CD4-positive, alpha-beta T cell (primary cell): ENCODE measurements around the gene JAK1. TPM values are rescaled to one million over a fixed set of nuclear protein-coding genes. Genes with fewer than 3 reads are reported as not detected.

Experiments
- ATAC-seq: fragments of 200-7000 bp; cut with Tn5 transposase; one replicate; pipeline ENCODE4 v1.10.0; 2022; ENCODE audit warnings: mild to moderate bottlenecking; ENCODE audit not compliant: poor library complexity
- CTCF ChIA-PET: fragments of 350-600 bp; sonication (Branson Sonifier 250); formaldehyde crosslinking; loops from one replicate; lab custom pipeline; 2021; ENCODE audit warnings: antibody characterized with exemption, inconsistent platforms; lab: Charles Lee
- POLR2A ChIA-PET: fragments of 350-600 bp; sonication (Branson Sonifier 250); formaldehyde crosslinking; loops from one replicate; lab custom pipeline; 2021; ENCODE audit warnings: antibody characterized with exemption, inconsistent platforms; lab: Charles Lee
- DNase-seq, 14 experiments: peaks; one replicate each; pipeline ENCODE4 v3.0.0-alpha.2; 2013 to 2020; ENCODE audit warnings: mixed read lengths in 2 of 14
- H3K27ac ChIP-seq, 2 donors: one replicate each; pipeline versions ENCODE4 v1.5.1 to v1.7.0; 2013; ENCODE audit warnings: low read length in 2 of 2, low read depth in 1 of 2, mild to moderate bottlenecking in 1 of 2
- H3K27me3 ChIP-seq, 2 experiments: 1 replicate in 1 of 2; 2 replicates in 1 of 2; pipeline versions ENCODE4 v1.6.1 to v1.7.0; 2013; ENCODE audit warnings: low read length in 2 of 2, control low read depth in 1 of 2, mild to moderate bottlenecking in 1 of 2, moderate library complexity in 1 of 2; ENCODE audit not compliant: insufficient read depth in 2 of 2, control insufficient read depth in 1 of 2
- H3K36me3 ChIP-seq: one replicate; pipeline ENCODE4 v1.6.1; 2013; ENCODE audit warnings: low read length, control low read depth; ENCODE audit not compliant: insufficient read depth
- H3K4me1 ChIP-seq: one replicate; pipeline ENCODE4 v1.6.1; 2013; ENCODE audit warnings: low read length, control low read depth; ENCODE audit not compliant: insufficient read depth
- H3K4me3 ChIP-seq: one replicate; pipeline ENCODE4 v1.5.1; 2013; ENCODE audit warnings: mild to moderate bottlenecking, low read length, moderate library complexity
- H3K9me3 ChIP-seq, 2 experiments: 1 replicate in 1 of 2; 2 replicates in 1 of 2; pipeline versions ENCODE4 v1.6.1 to v1.7.0; 2013; ENCODE audit warnings: low read length in 2 of 2, mild to moderate bottlenecking in 2 of 2, control low read depth in 1 of 2, moderate library complexity in 1 of 2; ENCODE audit not compliant: control insufficient read depth in 1 of 2, insufficient read depth in 1 of 2
- H3K27ac Mint-ChIP-seq: one replicate; pipeline ENCODE4 v1.8.0; 2020; ENCODE audit warnings: mixed read lengths
- H3K27me3 Mint-ChIP-seq: one replicate; pipeline ENCODE4 v1.8.0; 2021; ENCODE audit warnings: mixed read lengths
- H3K36me3 Mint-ChIP-seq: one replicate; pipeline ENCODE4 v1.8.0; 2021; ENCODE audit warnings: low read depth, mixed read lengths
- H3K4me1 Mint-ChIP-seq: one replicate; pipeline ENCODE4 v1.8.0; 2021; ENCODE audit warnings: low read depth, mixed read lengths
- H3K4me3 Mint-ChIP-seq: one replicate; pipeline ENCODE4 v1.8.0; 2020; ENCODE audit warnings: mild to moderate bottlenecking, mixed read lengths
- H3K9me3 Mint-ChIP-seq: one replicate; pipeline ENCODE4 v1.8.0; 2020; ENCODE audit warnings: mixed read lengths
- CTCF ChIP-seq: fragments of 200-600 bp; IDR thresholded peaks from one replicate; pipeline ENCODE4 v1.8.0; 2022; ENCODE audit warnings: antibody characterized with exemption, mild to moderate bottlenecking
- intact Hi-C, 2 experiments: fragments of 100-400 bp; cut with DNase I in 1 of 2; cut with micrococcal nuclease in 1 of 2; formaldehyde crosslinking; loops; one replicate each; pipeline versions ENCODE4 v1.15.1 to v1.9.0; 2023 to 2025; cut with DNase I, micrococcal nuclease
- total RNA-seq, 174 experiments: library from RNA in 2 of 174; stranded (reverse) in 2 of 174; gene quantifications; one replicate each; pipeline ENCODE4 v1.2.3 and lab custom pipeline; 2021 to 2026

Gene JAK1
- total RNA-seq, 2 experiments from 2014 or later = 240 to 252 TPM

DNA sequence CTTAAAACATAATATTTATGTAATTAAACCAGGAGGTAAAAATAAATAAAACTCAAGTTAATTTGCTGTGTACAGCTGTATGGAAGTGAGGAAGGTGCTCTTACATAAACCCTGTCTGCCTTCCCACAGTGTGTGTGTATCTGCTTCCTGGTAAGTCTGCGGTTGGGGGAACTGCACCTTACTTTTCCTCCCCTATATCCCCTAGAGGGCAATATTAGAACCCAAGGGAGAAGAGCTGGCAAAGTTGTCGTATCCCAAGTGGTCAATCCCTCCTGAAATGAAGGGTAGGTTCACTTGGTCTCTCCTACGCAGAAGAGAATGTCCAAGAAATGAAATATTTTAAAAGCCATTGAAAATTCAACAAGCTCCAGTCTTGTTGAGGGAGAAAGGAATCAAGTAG, 17.8 kb upstream of the JAK1 start:
- no peak overlapping the region for H3K4me3 Mint-ChIP-seq
- no peak for TF ChIP-seq CTCF
- Histone ChIP-seq H3K36me3 (no peaks in the 10 kb centered on the region), H3K27me3 (no peaks in the 10 kb centered on the region), H3K9me3 (no peaks in the 10 kb centered on the region), H3K27ac (no peak overlapping the region), H3K4me1 (no peaks in the 10 kb centered on the region), H3K4me3 (no peak overlapping the region)
- POLR2A ChIA-PET = interaction anchor here (1.1 kb wide), 1 partner anchor 19 kb away, joined by 3 read pairs; no protein-coding TSS in a partner anchor
- peaks cover 15% of the 10 kb centered on the region for H3K4me1 Mint-ChIP-seq
- no peak overlapping the region for H3K27ac Mint-ChIP-seq
- no peaks in the 10 kb centered on the region for H3K9me3 Mint-ChIP-seq
- H3K36me3 Mint-ChIP-seq = no peaks in the 10 kb centered on the region
- CTCF ChIA-PET = interaction anchor here (1.0 to 1.1 kb wide), 2 partner anchors 9 to 79 kb away, joined by 3 read pairs; no protein-coding TSS in a partner anchor
- ATAC-seq (no peak), DNase-seq (no peak)
- intact Hi-C loops = no loop called here
- H3K27me3 Mint-ChIP-seq = no peaks in the 10 kb centered on the region

GRCh38 chr1:64983110-64983509, 16.8 kb upstream of the JAK1 start:
- ChIA-PET CTCF (interaction anchor here (1.0 kb wide), 1 partner anchor 80 kb away, joined by 3 read pairs; no protein-coding TSS in a partner anchor), POLR2A (no interaction called here)
- Mint-ChIP-seq H3K4me3 (no peak overlapping the region), H3K36me3 (no peaks in the 10 kb centered on the region), H3K27ac (no peak overlapping the region), H3K9me3 (no peaks in the 10 kb centered on the region), H3K4me1 (peaks cover 15% of the 10 kb centered on the region), H3K27me3 (no peaks in the 10 kb centered on the region)
- intact Hi-C loops = no loop called here
- DNase-seq (no peak), ATAC-seq (no peak)
- no peak overlapping the region for H3K27ac ChIP-seq
- no peaks in the 10 kb centered on the region for H3K9me3 ChIP-seq
- no peaks in the 10 kb centered on the region for H3K36me3 ChIP-seq
- no peak overlapping the region for H3K4me3 ChIP-seq
- H3K27me3 ChIP-seq = no peaks in the 10 kb centered on the region
- TF ChIP-seq CTCF = no peak
- no peaks in the 10 kb centered on the region for H3K4me1 ChIP-seq

DNA sequence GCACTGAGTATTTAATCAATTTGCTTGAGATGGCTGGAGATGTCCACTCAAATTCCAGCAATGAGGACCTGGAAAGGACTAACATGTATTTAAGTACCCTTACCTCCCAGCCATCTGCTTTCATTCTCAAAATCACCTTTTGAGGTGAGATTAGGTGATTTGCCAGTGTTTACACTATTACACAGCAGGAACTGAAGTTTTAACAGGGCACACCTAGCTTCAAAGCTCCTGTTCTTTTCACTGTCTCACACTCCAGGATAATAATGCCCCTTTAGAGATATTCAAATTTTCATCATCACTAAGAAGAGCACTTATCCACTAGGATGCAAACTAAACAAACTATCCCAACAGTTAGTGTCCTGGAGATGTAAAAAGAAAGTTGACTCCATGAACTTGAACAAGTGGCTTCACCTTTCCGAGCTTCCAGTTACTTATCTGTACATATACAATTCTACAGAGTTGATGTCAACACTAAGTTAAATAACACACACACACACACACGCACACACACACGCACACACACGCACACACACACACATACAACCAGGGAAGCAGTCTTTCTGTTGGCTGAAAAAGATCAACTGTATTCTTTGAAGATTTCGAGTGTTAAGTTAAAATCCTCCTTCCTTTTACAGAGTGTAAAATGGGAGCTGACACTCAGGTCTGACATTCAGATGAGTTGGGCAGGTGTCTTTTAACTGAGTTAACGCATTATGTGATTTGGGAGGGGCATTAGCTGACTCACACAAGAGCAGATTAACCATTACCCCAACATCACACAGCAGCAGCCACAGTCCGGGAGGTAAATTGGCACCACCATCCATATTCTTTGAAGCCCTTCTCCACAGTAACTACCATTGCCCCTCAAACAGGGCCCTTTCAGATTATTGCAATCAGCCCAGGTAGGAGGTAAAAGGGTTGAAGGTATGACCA, 15.5 kb upstream of the JAK1 start:
- H3K9me3 ChIP-seq = no peaks in the 10 kb centered on the region
- ATAC-seq (no peak), DNase-seq (no peak)
- ChIA-PET POLR2A (interaction anchor here (1.2 kb wide), 1 partner anchor 15 kb away, joined by 5 read pairs; the partner anchor contains the start of gene JAK1), CTCF (no interaction called here)
- no peak overlapping the region for H3K27ac ChIP-seq
- H3K36me3 ChIP-seq = no peaks in the 10 kb centered on the region
- H3K4me1 ChIP-seq = no peaks in the 10 kb centered on the region
- no peak overlapping the region for H3K4me3 ChIP-seq
- Mint-ChIP-seq H3K36me3 (no peaks in the 10 kb centered on the region), H3K4me3 (no peak overlapping the region), H3K9me3 (no peaks in the 10 kb centered on the region), H3K4me1 (peaks cover 15% of the 10 kb centered on the region), H3K27me3 (no peaks in the 10 kb centered on the region), H3K27ac (no peak overlapping the region)
- intact Hi-C loops = no loop called here
- no peaks in the 10 kb centered on the region for H3K27me3 ChIP-seq
- no peak for TF ChIP-seq CTCF
